H9 (cell line): ENCODE data around the gene MYO7A. TPM values are rescaled to one million over a fixed set of nuclear protein-coding genes. Genes with fewer than 3 reads are reported as not detected.

Source experiments
- DNase-seq: peaks from one replicate; pipeline ENCODE4 v3.0.0-alpha.2; 2017
- H2AFZ ChIP-seq: one replicate; pipeline ENCODE4 v1.6.1; 2013; ENCODE audit warnings: mild to moderate bottlenecking, low read length, control low read depth, moderate library complexity
- H2AK5ac ChIP-seq: 2 replicates; pipeline ENCODE4 v1.6.1; 2013; ENCODE audit warnings: low read length, control low read depth, mixed read lengths; ENCODE audit not compliant: insufficient read length
- H2BK120ac ChIP-seq: one replicate; pipeline ENCODE4 v1.6.1; 2013; ENCODE audit warnings: low read depth, mild to moderate bottlenecking, low read length, control low read depth, inconsistent platforms; ENCODE audit not compliant: poor library complexity, severe bottlenecking
- H2BK12ac ChIP-seq: 2 replicates; pipeline ENCODE4 v1.6.1; 2013; ENCODE audit warnings: low read length, control low read depth, mixed read lengths, low read depth; ENCODE audit not compliant: insufficient read length
- H2BK15ac ChIP-seq: 2 replicates; pipeline ENCODE4 v1.6.1; 2013; ENCODE audit warnings: low read depth, low read length, control low read depth
- H2BK20ac ChIP-seq: one replicate; pipeline ENCODE4 v1.6.1; 2013; ENCODE audit warnings: low read depth, mild to moderate bottlenecking, low read length, control low read depth, inconsistent platforms; ENCODE audit not compliant: poor library complexity, severe bottlenecking
- H2BK5ac ChIP-seq: 2 replicates; pipeline ENCODE4 v1.6.1; 2013; ENCODE audit warnings: low read length, control low read depth, mixed read lengths; ENCODE audit not compliant: insufficient read length
- H3K14ac ChIP-seq: 2 replicates; pipeline ENCODE4 v1.6.1; 2013; ENCODE audit warnings: low read length, control low read depth; ENCODE audit not compliant: insufficient read depth
- H3K18ac ChIP-seq: 2 replicates; pipeline ENCODE4 v1.6.1; 2013; ENCODE audit warnings: low read depth, mild to moderate bottlenecking, mixed read lengths, low read length, control low read depth; ENCODE audit not compliant: insufficient read length
- H3K23ac ChIP-seq: 2 replicates; pipeline ENCODE4 v1.6.1; 2013; ENCODE audit warnings: low read length, control low read depth, mixed read lengths, low read depth; ENCODE audit not compliant: insufficient read length
- H3K23me2 ChIP-seq: 2 replicates; pipeline ENCODE4 v1.6.1; 2013; ENCODE audit warnings: low read depth, mild to moderate bottlenecking, mixed read lengths, low read length, control low read depth; ENCODE audit not compliant: insufficient read length, poor library complexity, severe bottlenecking
- H3K27ac ChIP-seq: 2 replicates; pipeline ENCODE4 v1.5.1; 2013; ENCODE audit warnings: low read length, control low read depth, mixed read lengths, low read depth; ENCODE audit not compliant: insufficient read length
- H3K27me3 ChIP-seq: 2 replicates; pipeline ENCODE4 v1.6.1; 2013; ENCODE audit warnings: low read length, control low read depth, inconsistent platforms; ENCODE audit not compliant: insufficient read depth
- H3K4ac ChIP-seq: 2 replicates; pipeline ENCODE4 v1.6.1; 2013; ENCODE audit warnings: low read depth, mild to moderate bottlenecking, control low read depth, inconsistent platforms, low read length, moderate library complexity
- H3K4me1 ChIP-seq: 2 replicates; pipeline ENCODE4 v1.6.1; 2013; ENCODE audit warnings: low read length, control low read depth, inconsistent platforms; ENCODE audit not compliant: insufficient read depth
- H3K4me2 ChIP-seq: 2 replicates; pipeline ENCODE4 v1.6.1; 2013; ENCODE audit warnings: low read length, control low read depth, mixed read lengths; ENCODE audit not compliant: insufficient read length, insufficient read depth
- H3K56ac ChIP-seq: 2 replicates; pipeline ENCODE4 v1.6.1; 2013; ENCODE audit warnings: low read depth, mild to moderate bottlenecking, mixed read lengths, low read length, control low read depth; ENCODE audit not compliant: insufficient read length
- H3K79me1 ChIP-seq: 2 replicates; pipeline ENCODE4 v1.6.1; 2013; ENCODE audit warnings: low read depth, mild to moderate bottlenecking, moderate library complexity, low read length, control low read depth, inconsistent platforms; ENCODE audit not compliant: insufficient read depth, poor library complexity, severe bottlenecking
- H3K79me2 ChIP-seq: 2 replicates; pipeline ENCODE4 v1.6.1; 2013; ENCODE audit warnings: low read length, control low read depth, inconsistent platforms; ENCODE audit not compliant: insufficient read depth
- H3K9ac ChIP-seq: 2 replicates; pipeline ENCODE4 v1.6.1; 2013; ENCODE audit warnings: low read length, control low read depth, mixed read lengths; ENCODE audit not compliant: insufficient read length; ENCODE audit errors: extremely low read depth
- H3K9me3 ChIP-seq: one replicate; pipeline ENCODE4 v1.6.1; 2013; ENCODE audit warnings: low read depth, low read length, inconsistent platforms; ENCODE audit not compliant: control insufficient read depth
- H3T11ph ChIP-seq: one replicate; pipeline ENCODE4 v1.6.1; 2013; ENCODE audit warnings: mild to moderate bottlenecking, low read length, control low read depth, inconsistent platforms
- H4K20me1 ChIP-seq: one replicate; pipeline ENCODE4 v1.6.1; 2013; ENCODE audit not compliant: control insufficient read depth, insufficient read length, insufficient read depth
- H4K5ac ChIP-seq: 2 replicates; pipeline ENCODE4 v1.6.1; 2013; ENCODE audit warnings: low read depth, mild to moderate bottlenecking, mixed read lengths, low read length, control low read depth; ENCODE audit not compliant: insufficient read length
- H4K8ac ChIP-seq: replicated peaks from 2 replicates; pipeline ENCODE4 v1.6.1; 2013; ENCODE audit warnings: low read length, control low read depth, mixed read lengths, low read depth; ENCODE audit not compliant: insufficient read length
- H4K91ac ChIP-seq: 2 replicates; pipeline ENCODE4 v1.6.1; 2013; ENCODE audit warnings: low read depth, mild to moderate bottlenecking, moderate library complexity, mixed read lengths, low read length, control low read depth; ENCODE audit not compliant: insufficient read length
- H3K27ac Mint-ChIP-seq, 3 experiments: 2 replicates in 2 of 3; 3 replicates in 1 of 3; pipeline ENCODE4 v1.8.0; 2020 to 2021; ENCODE audit warnings: mixed read lengths in 3 of 3, mild to moderate bottlenecking in 1 of 3, moderate library complexity in 1 of 3
- H3K27me3 Mint-ChIP-seq: 2 replicates; pipeline ENCODE4 v1.8.0; 2021; ENCODE audit warnings: low read depth, mild to moderate bottlenecking, moderate library complexity, mixed read lengths
- H3K36me3 Mint-ChIP-seq, 3 experiments: 2 replicates in 2 of 3; 3 replicates in 1 of 3; pipeline ENCODE4 v1.8.0; 2020 to 2021; ENCODE audit warnings: low read depth in 3 of 3, mixed read lengths in 3 of 3; ENCODE audit not compliant: insufficient read depth in 1 of 3
- H3K4me1 Mint-ChIP-seq, 2 experiments: 2 replicates each; pipeline ENCODE4 v1.8.0; 2020; ENCODE audit warnings: mixed read lengths in 2 of 2
- H3K4me3 Mint-ChIP-seq, 2 experiments: 2 replicates in 1 of 2; 3 replicates in 1 of 2; pipeline ENCODE4 v1.8.0; 2020 to 2021; ENCODE audit warnings: mild to moderate bottlenecking in 2 of 2, mixed read lengths in 2 of 2, moderate library complexity in 1 of 2
- H3K9me3 Mint-ChIP-seq, 2 experiments: 2 replicates in 1 of 2; 3 replicates in 1 of 2; pipeline ENCODE4 v1.8.0; 2020; ENCODE audit warnings: mild to moderate bottlenecking in 2 of 2, mixed read lengths in 2 of 2, moderate library complexity in 1 of 2
- WGBS: extraction: QIAGEN DNeasy Blood & Tissue Kit; methylation state at CpG from one replicate; pipeline ENCODE4 v1.1.7; 2013; ENCODE audit warnings: missing lambda C conversion rate, low lambda C conversion rate, mixed read lengths; ENCODE audit not compliant: insufficient read length; ENCODE audit errors: extremely low coverage; 5-methylcytosine and 5-hydroxymethylcytosine counted together
- total RNA-seq: library from RNA; stranded (reverse); gene quantifications from 2 replicates; pipeline ENCODE4 v1.2.1, GENCODE V29; 2021
- TF ChIP-seq, protein P1 (sequence below): fragments of 200-600 bp; sonication (generic); conservative IDR thresholded peaks from 3 replicates; pipeline ENCODE4 v1.8.0; 2021; ENCODE audit warnings: antibody characterized with exemption, mild to moderate bottlenecking

MYO7A gene
- total RNA-seq, 1 experiment from 2014 or later: 1.6 TPM

DNA sequence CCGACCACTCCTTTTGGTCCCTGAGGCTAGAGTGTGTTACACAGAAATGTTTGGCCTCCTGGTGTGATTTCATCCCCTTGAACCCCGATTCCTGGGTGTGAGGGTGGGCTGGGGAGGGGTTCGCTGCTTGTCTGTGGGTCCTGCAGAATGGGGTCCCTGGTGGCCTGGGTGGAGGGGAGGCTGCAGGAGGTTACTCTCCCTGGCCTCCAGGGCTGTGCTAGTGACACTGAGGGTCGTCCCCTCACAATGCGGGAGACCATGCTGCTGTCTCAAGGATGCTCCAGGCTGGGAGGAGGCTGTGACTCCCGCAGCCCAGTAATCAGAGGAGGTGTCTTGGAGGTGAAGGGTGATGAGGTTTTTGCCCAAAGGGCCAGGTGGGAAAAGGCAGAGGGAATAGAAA, 42.4 kb upstream of the MYO7A start:
- Histone ChIP-seq H2BK5ac (no peak overlapping the region), H2AK5ac (no peak overlapping the region), H4K5ac (no peak overlapping the region), H4K91ac (no peak overlapping the region), H4K20me1 (no peaks in the 10 kb centered on the region), H3K4me2 (no peak overlapping the region), H3K14ac (no peak overlapping the region), H3K4me1 (no peaks in the 10 kb centered on the region), H2BK12ac (no peak overlapping the region), H3K79me2 (no peaks in the 10 kb centered on the region), H3K23ac (no peak overlapping the region), H3K9ac (no peak overlapping the region), H2BK20ac (no peak overlapping the region), H3K9me3 (no peaks in the 10 kb centered on the region), H3K27ac (no peak overlapping the region), H2AFZ (no peak overlapping the region), H3K56ac (no peak overlapping the region), H3K18ac (no peak overlapping the region), H3K79me1 (no peaks in the 10 kb centered on the region), H3T11ph (no peak overlapping the region), H2BK120ac (no peak overlapping the region), H3K27me3 (no peaks in the 10 kb centered on the region), H4K8ac (no peak overlapping the region), H3K4ac (no peak overlapping the region), H2BK15ac (no peak overlapping the region), H3K23me2 (no peaks in the 10 kb centered on the region)
- Mint-ChIP-seq H3K9me3 (no peaks in the 10 kb centered on the region), H3K4me3 (no peak overlapping the region), H3K27me3 (no peaks in the 10 kb centered on the region), H3K4me1 (peaks cover 7 to 10% of the 10 kb centered on the region in 2 experiments), H3K36me3 (no peaks in the 10 kb centered on the region; a peak in 3 of 7 replicates), H3K27ac (peak overlapping the region in 1 of 3 experiments; percentile 66; a peak in 3 of 7 replicates)
- no CpG with 5 or more reads among the region's 6 CpGs for WGBS
- no peak for DNase-seq
- TF ChIP-seq, protein P1, sequence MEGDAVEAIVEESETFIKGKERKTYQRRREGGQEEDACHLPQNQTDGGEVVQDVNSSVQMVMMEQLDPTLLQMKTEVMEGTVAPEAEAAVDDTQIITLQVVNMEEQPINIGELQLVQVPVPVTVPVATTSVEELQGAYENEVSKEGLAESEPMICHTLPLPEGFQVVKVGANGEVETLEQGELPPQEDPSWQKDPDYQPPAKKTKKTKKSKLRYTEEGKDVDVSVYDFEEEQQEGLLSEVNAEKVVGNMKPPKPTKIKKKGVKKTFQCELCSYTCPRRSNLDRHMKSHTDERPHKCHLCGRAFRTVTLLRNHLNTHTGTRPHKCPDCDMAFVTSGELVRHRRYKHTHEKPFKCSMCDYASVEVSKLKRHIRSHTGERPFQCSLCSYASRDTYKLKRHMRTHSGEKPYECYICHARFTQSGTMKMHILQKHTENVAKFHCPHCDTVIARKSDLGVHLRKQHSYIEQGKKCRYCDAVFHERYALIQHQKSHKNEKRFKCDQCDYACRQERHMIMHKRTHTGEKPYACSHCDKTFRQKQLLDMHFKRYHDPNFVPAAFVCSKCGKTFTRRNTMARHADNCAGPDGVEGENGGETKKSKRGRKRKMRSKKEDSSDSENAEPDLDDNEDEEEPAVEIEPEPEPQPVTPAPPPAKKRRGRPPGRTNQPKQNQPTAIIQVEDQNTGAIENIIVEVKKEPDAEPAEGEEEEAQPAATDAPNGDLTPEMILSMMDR: no peak
